Measurements from ENCODE around the gene TGFA. TPM values are rescaled to one million over a fixed set of nuclear protein-coding genes. Genes with fewer than 3 reads are reported as not detected.

The TGFA gene
- total RNA-seq (1 to 10 TPM; 1.4 to 2.9 TPM), polyA plus RNA-seq (1 to 10 TPM; 1.1 to 1.9 TPM)

DNA sequence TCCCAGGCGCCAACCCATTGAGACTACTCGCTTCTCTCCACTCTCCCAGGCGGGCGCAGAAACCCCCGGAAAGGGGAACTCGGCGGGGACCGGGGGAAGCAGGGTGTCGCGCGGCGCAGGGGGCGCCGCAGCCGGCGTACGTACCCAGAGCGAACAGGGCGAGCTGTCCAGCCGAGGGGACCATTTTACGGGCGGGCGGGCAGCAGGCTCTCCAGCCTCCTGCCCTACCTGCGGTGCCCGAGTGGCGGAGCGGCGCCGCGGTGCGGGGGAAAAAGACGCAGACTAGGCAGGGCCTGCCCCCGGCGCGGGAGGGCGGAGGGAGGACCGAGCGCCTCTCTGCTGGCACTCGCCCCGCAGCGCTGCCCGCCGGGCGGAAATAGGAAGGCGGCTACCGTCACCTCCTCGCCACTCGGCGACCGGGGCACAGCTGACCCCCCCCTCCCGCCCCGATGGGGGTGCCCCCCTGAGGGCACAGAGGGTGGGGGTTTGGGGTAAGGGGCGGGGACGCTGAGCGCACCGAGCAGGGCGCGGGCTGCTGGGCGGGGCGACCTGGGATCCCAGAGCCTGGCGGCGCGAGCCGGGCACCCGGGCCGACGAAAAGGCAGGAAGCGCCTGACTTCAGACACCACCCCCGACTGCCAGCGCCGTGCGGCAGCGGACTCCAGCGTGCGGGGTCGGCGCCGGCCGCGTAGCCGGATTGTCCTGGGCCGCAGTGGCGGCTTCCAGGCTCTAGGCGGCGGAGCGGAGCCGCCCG, at the start of gene TGFA:
Gene TGFA, minus strand, starts transcription at position 243 of the 754 bp plus-strand sequence. Its CDS starts 59 bp downstream, at position 184.
- WGBS = under 1% methylated on average over 88 of the region's 88 CpGs
- Histone ChIP-seq H3K9me3 (ENCODE audit: control insufficient read depth in 4 of 4, low read length in 3 of 4) (no peaks in the 10 kb centered on the region), H3K27me3 (ENCODE audit: control insufficient read depth in 4 of 4, insufficient read depth in 4 of 4, low read length in 3 of 4) (no peaks in the 10 kb centered on the region), H3K9ac (ENCODE audit: low read depth in 1 of 2, low read length in 2 of 2) (peak within 1 kb of the TSS; percentile 47 to 75), H3K36me3 (ENCODE audit: control insufficient read depth in 4 of 4, insufficient read depth in 3 of 4, low read depth in 1 of 4, low read length in 3 of 4) (no peaks in the 10 kb centered on the region), H3K27ac (ENCODE audit: low read depth in 1 of 2, low read length in 2 of 2) (peak within 1 kb of the TSS; percentile 75 to 88), H3K4me1 (ENCODE audit: control insufficient read depth in 4 of 4, insufficient read depth in 4 of 4, low read length in 3 of 4) (peaks cover 4 to 20% (median 13%) of the 10 kb centered on the region in 4 donors), H3K4me3 (ENCODE audit: low read depth in 1 of 3, low read length in 3 of 3) (peak within 1 kb of the TSS; percentile 60 to 83 (median 67))
- peak; percentile 27 to 62 for TF ChIP-seq RAD21 (IDR thresholded peaks at IDR 0.05)
- no peak for TF ChIP-seq FOXA1 (IDR thresholded peaks at IDR 0.05)
- TF ChIP-seq, protein P1, sequence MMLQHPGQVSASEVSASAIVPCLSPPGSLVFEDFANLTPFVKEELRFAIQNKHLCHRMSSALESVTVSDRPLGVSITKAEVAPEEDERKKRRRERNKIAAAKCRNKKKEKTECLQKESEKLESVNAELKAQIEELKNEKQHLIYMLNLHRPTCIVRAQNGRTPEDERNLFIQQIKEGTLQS (IDR thresholded peaks at IDR 0.05) = no peak
- no peak for TF ChIP-seq EGR1 (IDR thresholded peaks at IDR 0.05; ENCODE audit: low read depth in 2 of 2)
- TF ChIP-seq YY1 (IDR thresholded peaks at IDR 0.05) = peak; percentile 41
- TF ChIP-seq ZBTB33 (IDR thresholded peaks at IDR 0.05) = no peak
- peak; percentile 72 for TF ChIP-seq REST (IDR thresholded peaks at IDR 0.05)
- TF ChIP-seq, protein P2, sequence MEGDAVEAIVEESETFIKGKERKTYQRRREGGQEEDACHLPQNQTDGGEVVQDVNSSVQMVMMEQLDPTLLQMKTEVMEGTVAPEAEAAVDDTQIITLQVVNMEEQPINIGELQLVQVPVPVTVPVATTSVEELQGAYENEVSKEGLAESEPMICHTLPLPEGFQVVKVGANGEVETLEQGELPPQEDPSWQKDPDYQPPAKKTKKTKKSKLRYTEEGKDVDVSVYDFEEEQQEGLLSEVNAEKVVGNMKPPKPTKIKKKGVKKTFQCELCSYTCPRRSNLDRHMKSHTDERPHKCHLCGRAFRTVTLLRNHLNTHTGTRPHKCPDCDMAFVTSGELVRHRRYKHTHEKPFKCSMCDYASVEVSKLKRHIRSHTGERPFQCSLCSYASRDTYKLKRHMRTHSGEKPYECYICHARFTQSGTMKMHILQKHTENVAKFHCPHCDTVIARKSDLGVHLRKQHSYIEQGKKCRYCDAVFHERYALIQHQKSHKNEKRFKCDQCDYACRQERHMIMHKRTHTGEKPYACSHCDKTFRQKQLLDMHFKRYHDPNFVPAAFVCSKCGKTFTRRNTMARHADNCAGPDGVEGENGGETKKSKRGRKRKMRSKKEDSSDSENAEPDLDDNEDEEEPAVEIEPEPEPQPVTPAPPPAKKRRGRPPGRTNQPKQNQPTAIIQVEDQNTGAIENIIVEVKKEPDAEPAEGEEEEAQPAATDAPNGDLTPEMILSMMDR (IDR thresholded peaks at IDR 0.05; ENCODE audit: low read depth, low read length, missing input control) = peak; percentile 74
- no peak for TF ChIP-seq MAX (IDR thresholded peaks at IDR 0.05)
- no peak for TF ChIP-seq TAF1 (conservative IDR thresholded peaks at IDR 0.05)
- no peak for TF ChIP-seq HNF4A (conservative IDR thresholded peaks at IDR 0.05)
- TF ChIP-seq GABPA (IDR thresholded peaks at IDR 0.05 in 1 of 2, conservative IDR thresholded peaks at IDR 0.05 in 1 of 2) = peak in 1 of 2 donors; percentile 33
- peak; percentile 59 for DNase-seq (ENCODE audit: low spot score)

DNA sequence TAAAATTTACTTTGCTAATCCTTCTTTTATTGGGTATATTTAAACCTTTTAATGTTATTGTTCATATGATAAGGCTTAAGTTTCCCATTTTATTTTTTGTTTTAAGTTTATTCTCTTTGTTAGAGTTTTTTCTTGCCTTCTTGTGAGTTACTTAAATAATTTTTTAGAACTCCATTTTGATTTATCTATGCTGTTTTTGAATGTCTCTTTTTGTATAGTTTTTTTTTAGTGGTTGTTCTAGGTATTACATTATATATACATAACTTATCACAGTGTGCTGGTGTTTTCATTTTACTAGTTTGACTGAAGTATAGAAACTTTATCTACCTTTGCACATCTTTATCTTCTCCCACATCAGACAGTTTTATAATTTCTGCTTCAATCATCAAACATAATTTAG, 49.4 kb upstream of the TGFA start:
- no peak for DNase-seq (ENCODE audit: low spot score)
- Histone ChIP-seq H3K27me3 (ENCODE audit: control insufficient read depth in 4 of 4, insufficient read depth in 4 of 4, low read length in 3 of 4) (peaks cover 0 to 6% (median 1%) of the 10 kb centered on the region in 4 donors), H3K9me3 (ENCODE audit: control insufficient read depth in 4 of 4, low read length in 3 of 4) (no peaks in the 10 kb centered on the region), H3K9ac (ENCODE audit: low read depth in 1 of 2, low read length in 2 of 2) (no peak overlapping the region), H3K4me3 (ENCODE audit: low read depth in 1 of 3, low read length in 3 of 3) (no peak overlapping the region), H3K4me1 (ENCODE audit: control insufficient read depth in 4 of 4, insufficient read depth in 4 of 4, low read length in 3 of 4) (no peaks in the 10 kb centered on the region), H3K27ac (ENCODE audit: low read depth in 1 of 2, low read length in 2 of 2) (no peak overlapping the region), H3K36me3 (ENCODE audit: control insufficient read depth in 4 of 4, insufficient read depth in 3 of 4, low read depth in 1 of 4, low read length in 3 of 4) (no peaks in the 10 kb centered on the region)
- TF ChIP-seq REST (IDR thresholded peaks at IDR 0.05) = no peak
- TF ChIP-seq ZBTB33 (IDR thresholded peaks at IDR 0.05) = no peak
- TF ChIP-seq TAF1 (conservative IDR thresholded peaks at IDR 0.05) = no peak
- TF ChIP-seq, protein P2 (IDR thresholded peaks at IDR 0.05; ENCODE audit: low read depth, low read length, missing input control) = no peak

Data from liver (tissue), 9 donors.